HEK293 (cell line): ENCODE results near the gene DNAJB11.

Source experiments
- CTCF ChIA-PET: fragments of 350-600 bp; formaldehyde crosslinking; extraction: SDS; loops from one replicate; lab custom pipeline; 2021; ENCODE audit warnings: antibody characterized with exemption; lab: Yijun Ruan, JAX
- POLR2A ChIA-PET: fragments of 300-600 bp; formaldehyde crosslinking; extraction: SDS; loops from one replicate; lab custom pipeline; 2020; ENCODE audit warnings: antibody characterized with exemption, inconsistent platforms; lab: Yijun Ruan, JAX
- H3K27ac ChIP-seq: fragments of 200-500 bp; sonication (Bioruptor generic); 2 replicates; pipeline ENCODE4 v1.5.1; 2014; ENCODE audit warnings: low read depth, low read length, control low read depth, inconsistent platforms; ENCODE audit errors: extremely low read depth
- H3K36me3 ChIP-seq, 2 experiments: fragments of 200-500 bp in 1 of 2; sonication (Bioruptor generic) in 1 of 2; 1 replicate in 1 of 2; 2 replicates in 1 of 2; pipeline ENCODE4 v1.5.1; 2014 to 2017; ENCODE audit warnings: inconsistent platforms in 2 of 2, low read length in 2 of 2; ENCODE audit not compliant: control insufficient read depth in 2 of 2, insufficient read depth in 1 of 2
- H3K4me1 ChIP-seq: fragments of 200-500 bp; sonication (Bioruptor generic); 2 replicates; pipeline ENCODE4 v1.5.1; 2014; ENCODE audit warnings: mild to moderate bottlenecking, low read length, inconsistent platforms; ENCODE audit not compliant: control insufficient read depth, insufficient read depth
- H3K4me3 ChIP-seq: 2 replicates; pipeline ENCODE4 v1.5.1; 2011; ENCODE audit warnings: low read depth, mild to moderate bottlenecking, control low read depth, low read length, moderate library complexity
- H3K9me3 ChIP-seq: fragments of 200-500 bp; sonication (Bioruptor generic); 2 replicates; pipeline ENCODE4 v1.5.1; 2014; ENCODE audit warnings: low read depth, low read length, inconsistent platforms; ENCODE audit not compliant: control insufficient read depth, insufficient read depth
- BCL11A ChIP-seq: fragments of 450-650 bp; formaldehyde crosslinking; IDR thresholded peaks from 2 replicates; pipeline ENCODE4 v1.5.1; 2016; ENCODE audit warnings: low read depth, missing biosample characterization, missing genetic modification characterization
- EGR2 ChIP-seq: fragments of 450-650 bp; formaldehyde crosslinking; IDR thresholded peaks from 2 replicates; pipeline ENCODE4 v1.5.1; 2016; ENCODE audit warnings: low read depth, missing biosample characterization, missing genetic modification characterization
- KLF8 ChIP-seq: fragments of 450-650 bp; formaldehyde crosslinking; IDR thresholded peaks from 2 replicates; pipeline ENCODE4 v1.5.1; 2016; ENCODE audit warnings: missing biosample characterization, missing genetic modification characterization
- SETDB1 ChIP-seq: IDR thresholded peaks from one replicate; pipeline ENCODE4 v1.6.1; 2017; ENCODE audit warnings: mild to moderate bottlenecking, low read length, moderate library complexity, mixed read lengths; ENCODE audit not compliant: insufficient read length
- SP3 ChIP-seq: fragments of 450-650 bp; formaldehyde crosslinking; IDR thresholded peaks from 2 replicates; pipeline ENCODE4 v1.5.1; 2016; ENCODE audit warnings: missing biosample characterization, missing genetic modification characterization
- ZBTB20 ChIP-seq: fragments of 450-650 bp; formaldehyde crosslinking; IDR thresholded peaks from 2 replicates; pipeline ENCODE4 v1.5.1; 2016; ENCODE audit warnings: missing biosample characterization, missing genetic modification characterization
- ZNF138 ChIP-seq: fragments of 450-650 bp; formaldehyde crosslinking; IDR thresholded peaks from 2 replicates; pipeline ENCODE4 v1.5.1; 2016; ENCODE audit warnings: missing biosample characterization, missing genetic modification characterization, borderline replicate concordance
- ZNF16 ChIP-seq: fragments of 450-650 bp; formaldehyde crosslinking; IDR thresholded peaks from 2 replicates; pipeline ENCODE4 v1.5.1; 2016; ENCODE audit warnings: low read depth, missing biosample characterization, missing genetic modification characterization
- ZNF19 ChIP-seq: fragments of 450-650 bp; formaldehyde crosslinking; IDR thresholded peaks from 2 replicates; pipeline ENCODE4; 2016; ENCODE audit warnings: missing biosample characterization, missing genetic modification characterization, low read depth
- ZNF211 ChIP-seq: fragments of 450-650 bp; formaldehyde crosslinking; IDR thresholded peaks from 2 replicates; pipeline ENCODE4 v1.5.1; 2016; ENCODE audit warnings: low read depth, missing biosample characterization, missing genetic modification characterization
- ZNF423 ChIP-seq: fragments of 450-650 bp; formaldehyde crosslinking; IDR thresholded peaks from 2 replicates; pipeline ENCODE4 v1.5.1; 2016; ENCODE audit warnings: missing biosample characterization, missing genetic modification characterization
- ZNF560 ChIP-seq: fragments of 450-650 bp; formaldehyde crosslinking; IDR thresholded peaks from 2 replicates; pipeline ENCODE4 v1.5.1; 2017; ENCODE audit warnings: missing biosample characterization, missing genetic modification characterization, borderline replicate concordance
- ZNF596 ChIP-seq: fragments of 450-650 bp; IDR thresholded peaks from 2 replicates; pipeline ENCODE4 v1.5.0; 2018; ENCODE audit warnings: missing biosample characterization, mild to moderate bottlenecking, missing genetic modification characterization, moderate library complexity
- ZNF626 ChIP-seq: fragments of 450-650 bp; sonication (Bioruptor Pico); formaldehyde crosslinking; IDR thresholded peaks from 2 replicates; pipeline ENCODE4 v1.5.1; 2018; ENCODE audit warnings: missing biosample characterization, missing genetic modification characterization, inconsistent platforms
- ZNF660 ChIP-seq: fragments of 450-650 bp; IDR thresholded peaks from 2 replicates; pipeline ENCODE4 v1.5.1; 2018; ENCODE audit warnings: missing biosample characterization, mild to moderate bottlenecking, missing genetic modification characterization
- ZNF664 ChIP-seq: fragments of 450-650 bp; formaldehyde crosslinking; IDR thresholded peaks from 2 replicates; pipeline ENCODE4 v1.5.1; 2016; ENCODE audit warnings: missing biosample characterization, missing genetic modification characterization
- ZNF677 ChIP-seq: fragments of 450-650 bp; IDR thresholded peaks from 2 replicates; pipeline ENCODE4 v1.5.0; 2018; ENCODE audit warnings: missing biosample characterization, mild to moderate bottlenecking, missing genetic modification characterization, moderate library complexity
- ZNF701 ChIP-seq: fragments of 450-650 bp; formaldehyde crosslinking; IDR thresholded peaks from 2 replicates; pipeline ENCODE4 v1.5.1; 2016; ENCODE audit warnings: missing biosample characterization, missing genetic modification characterization
- ZNF76 ChIP-seq: fragments of 450-650 bp; formaldehyde crosslinking; IDR thresholded peaks from 2 replicates; pipeline ENCODE4; 2016; ENCODE audit warnings: low read depth, missing biosample characterization, missing genetic modification characterization, borderline replicate concordance
- ZNF777 ChIP-seq: fragments of 450-650 bp; formaldehyde crosslinking; IDR thresholded peaks from 2 replicates; pipeline ENCODE4 v1.5.1; 2017; ENCODE audit warnings: missing biosample characterization, missing genetic modification characterization, borderline replicate concordance
- ZSCAN16 ChIP-seq: fragments of 450-650 bp; formaldehyde crosslinking; IDR thresholded peaks from 2 replicates; pipeline ENCODE4 v1.5.1; 2016; ENCODE audit warnings: missing biosample characterization, missing genetic modification characterization
- TF ChIP-seq, protein P1 (sequence below): fragments of 450-650 bp; formaldehyde crosslinking; IDR thresholded peaks from 2 replicates; pipeline ENCODE4 v1.5.1; 2016; ENCODE audit warnings: missing biosample characterization, missing genetic modification characterization, low read depth
- TF ChIP-seq, protein P2 (sequence below): fragments of 450-650 bp; formaldehyde crosslinking; conservative IDR thresholded peaks from 2 replicates; pipeline ENCODE4 v1.5.1; 2016; ENCODE audit warnings: low read depth, missing biosample characterization, missing genetic modification characterization
- TF ChIP-seq, protein P3 (sequence below): fragments of 450-650 bp; formaldehyde crosslinking; IDR thresholded peaks from 2 replicates; pipeline ENCODE4 v1.5.1; 2016; ENCODE audit warnings: missing biosample characterization, missing genetic modification characterization, low read depth
- TF ChIP-seq, protein P4 (sequence below): fragments of 450-650 bp; formaldehyde crosslinking; IDR thresholded peaks from 2 replicates; pipeline ENCODE4; 2016; ENCODE audit warnings: missing biosample characterization, missing genetic modification characterization

Gene DNAJB11

DNA sequence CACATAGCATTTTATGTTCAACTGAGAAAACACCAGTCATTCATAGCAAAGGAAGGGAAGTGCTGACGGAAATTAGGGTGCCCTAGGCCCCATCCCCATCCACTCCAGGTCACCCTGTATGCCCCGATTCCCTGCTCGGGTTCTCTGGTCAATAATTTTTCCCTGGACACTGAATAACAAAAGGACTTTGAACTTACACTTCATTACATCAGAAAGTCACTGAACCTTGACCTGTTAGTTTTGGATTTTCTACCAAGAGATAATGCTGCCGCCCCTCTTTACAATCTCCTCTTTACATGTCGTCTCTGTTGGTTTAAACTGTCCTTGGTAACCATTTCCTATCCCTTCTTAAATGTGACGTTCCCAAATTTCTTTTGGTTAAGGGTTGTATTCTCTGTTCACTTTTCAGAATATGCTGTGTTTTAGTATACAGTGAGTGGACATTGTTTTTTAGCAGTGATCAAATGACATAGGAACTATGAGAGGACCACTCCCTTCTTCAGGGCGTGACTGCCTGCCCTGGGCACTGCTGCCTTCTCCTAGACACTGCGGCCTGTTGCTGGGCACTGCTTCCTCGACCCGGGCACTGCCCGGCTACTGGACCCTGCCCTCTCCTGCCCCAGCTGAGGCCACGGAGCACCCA is 28.7 kb downstream of the DNAJB11 start:
- H3K36me3 ChIP-seq = no peaks in the 10 kb centered on the region
- H3K4me3 ChIP-seq = no peak overlapping the region
- CTCF ChIA-PET = interaction anchor here (3.4 kb wide), 1 partner anchor 17 kb away, joined by 20 read pairs; no protein-coding TSS in a partner anchor
- H3K4me1 ChIP-seq = no peaks in the 10 kb centered on the region
- no peak overlapping the region for H3K27ac ChIP-seq
- POLR2A ChIA-PET = no interaction called here
- TF ChIP-seq ZNF138 (tag by site-specific recombination) (no peak), ZNF423 (no peak), ZNF211 (tag by site-specific recombination) (no peak), ZBTB20 (tag by site-specific recombination) (no peak), ZNF777 (tag by site-specific recombination) (no peak), ZSCAN16 (tag by site-specific recombination) (no peak), ZNF16 (no peak), SETDB1 (no peak), ZNF76 (tag by site-specific recombination) (no peak), BCL11A (no peak), ZNF626 (tag by site-specific recombination) (no peak)
- TF ChIP-seq, protein P1, sequence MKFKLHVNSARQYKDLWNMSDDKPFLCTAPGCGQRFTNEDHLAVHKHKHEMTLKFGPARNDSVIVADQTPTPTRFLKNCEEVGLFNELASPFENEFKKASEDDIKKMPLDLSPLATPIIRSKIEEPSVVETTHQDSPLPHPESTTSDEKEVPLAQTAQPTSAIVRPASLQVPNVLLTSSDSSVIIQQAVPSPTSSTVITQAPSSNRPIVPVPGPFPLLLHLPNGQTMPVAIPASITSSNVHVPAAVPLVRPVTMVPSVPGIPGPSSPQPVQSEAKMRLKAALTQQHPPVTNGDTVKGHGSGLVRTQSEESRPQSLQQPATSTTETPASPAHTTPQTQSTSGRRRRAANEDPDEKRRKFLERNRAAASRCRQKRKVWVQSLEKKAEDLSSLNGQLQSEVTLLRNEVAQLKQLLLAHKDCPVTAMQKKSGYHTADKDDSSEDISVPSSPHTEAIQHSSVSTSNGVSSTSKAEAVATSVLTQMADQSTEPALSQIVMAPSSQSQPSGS (tag by site-specific recombination) = no peak
- TF ChIP-seq, protein P2, sequence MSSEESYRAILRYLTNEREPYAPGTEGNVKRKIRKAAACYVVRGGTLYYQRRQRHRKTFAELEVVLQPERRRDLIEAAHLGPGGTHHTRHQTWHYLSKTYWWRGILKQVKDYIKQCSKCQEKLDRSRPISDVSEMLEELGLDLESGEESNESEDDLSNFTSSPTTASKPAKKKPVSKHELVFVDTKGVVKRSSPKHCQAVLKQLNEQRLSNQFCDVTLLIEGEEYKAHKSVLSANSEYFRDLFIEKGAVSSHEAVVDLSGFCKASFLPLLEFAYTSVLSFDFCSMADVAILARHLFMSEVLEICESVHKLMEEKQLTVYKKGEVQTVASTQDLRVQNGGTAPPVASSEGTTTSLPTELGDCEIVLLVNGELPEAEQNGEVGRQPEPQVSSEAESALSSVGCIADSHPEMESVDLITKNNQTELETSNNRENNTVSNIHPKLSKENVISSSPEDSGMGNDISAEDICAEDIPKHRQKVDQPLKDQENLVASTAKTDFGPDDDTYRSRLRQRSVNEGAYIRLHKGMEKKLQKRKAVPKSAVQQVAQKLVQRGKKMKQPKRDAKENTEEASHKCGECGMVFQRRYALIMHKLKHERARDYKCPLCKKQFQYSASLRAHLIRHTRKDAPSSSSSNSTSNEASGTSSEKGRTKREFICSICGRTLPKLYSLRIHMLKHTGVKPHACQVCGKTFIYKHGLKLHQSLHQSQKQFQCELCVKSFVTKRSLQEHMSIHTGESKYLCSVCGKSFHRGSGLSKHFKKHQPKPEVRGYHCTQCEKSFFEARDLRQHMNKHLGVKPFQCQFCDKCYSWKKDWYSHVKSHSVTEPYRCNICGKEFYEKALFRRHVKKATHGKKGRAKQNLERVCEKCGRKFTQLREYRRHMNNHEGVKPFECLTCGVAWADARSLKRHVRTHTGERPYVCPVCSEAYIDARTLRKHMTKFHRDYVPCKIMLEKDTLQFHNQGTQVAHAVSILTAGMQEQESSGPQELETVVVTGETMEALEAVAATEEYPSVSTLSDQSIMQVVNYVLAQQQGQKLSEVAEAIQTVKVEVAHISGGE = no peak
- TF ChIP-seq, protein P3, sequence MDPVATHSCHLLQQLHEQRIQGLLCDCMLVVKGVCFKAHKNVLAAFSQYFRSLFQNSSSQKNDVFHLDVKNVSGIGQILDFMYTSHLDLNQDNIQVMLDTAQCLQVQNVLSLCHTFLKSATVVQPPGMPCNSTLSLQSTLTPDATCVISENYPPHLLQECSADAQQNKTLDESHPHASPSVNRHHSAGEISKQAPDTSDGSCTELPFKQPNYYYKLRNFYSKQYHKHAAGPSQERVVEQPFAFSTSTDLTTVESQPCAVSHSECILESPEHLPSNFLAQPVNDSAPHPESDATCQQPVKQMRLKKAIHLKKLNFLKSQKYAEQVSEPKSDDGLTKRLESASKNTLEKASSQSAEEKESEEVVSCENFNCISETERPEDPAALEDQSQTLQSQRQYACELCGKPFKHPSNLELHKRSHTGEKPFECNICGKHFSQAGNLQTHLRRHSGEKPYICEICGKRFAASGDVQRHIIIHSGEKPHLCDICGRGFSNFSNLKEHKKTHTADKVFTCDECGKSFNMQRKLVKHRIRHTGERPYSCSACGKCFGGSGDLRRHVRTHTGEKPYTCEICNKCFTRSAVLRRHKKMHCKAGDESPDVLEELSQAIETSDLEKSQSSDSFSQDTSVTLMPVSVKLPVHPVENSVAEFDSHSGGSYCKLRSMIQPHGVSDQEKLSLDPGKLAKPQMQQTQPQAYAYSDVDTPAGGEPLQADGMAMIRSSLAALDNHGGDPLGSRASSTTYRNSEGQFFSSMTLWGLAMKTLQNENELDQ (tag by site-specific recombination) = no peak
- no peaks in the 10 kb centered on the region for H3K9me3 ChIP-seq

DNA sequence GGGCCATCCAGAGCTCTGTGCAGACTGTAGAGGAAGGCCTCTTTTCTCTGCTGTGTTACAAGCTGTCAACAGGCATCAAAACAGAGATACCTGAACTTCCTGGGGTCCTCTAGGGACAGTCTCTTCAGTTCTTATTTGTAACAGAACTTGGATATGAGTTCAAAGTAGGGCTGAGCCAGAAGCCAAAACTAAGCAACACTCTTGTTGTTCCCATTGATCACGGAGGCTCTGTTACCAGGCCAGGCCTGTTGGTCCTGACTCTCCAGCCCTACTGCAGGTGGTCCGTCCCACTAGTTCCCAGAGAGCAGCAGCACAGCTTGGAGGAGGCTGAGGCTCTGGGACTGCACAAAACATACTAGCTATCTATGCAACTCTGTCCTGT is 29.3 kb downstream of the DNAJB11 start:
- ChIA-PET CTCF (interaction anchor here (3.4 kb wide), 1 partner anchor 16 kb away, joined by 20 read pairs; no protein-coding TSS in a partner anchor), POLR2A (no interaction called here)
- Histone ChIP-seq H3K36me3 (no peaks in the 10 kb centered on the region), H3K9me3 (no peaks in the 10 kb centered on the region), H3K4me3 (no peak overlapping the region), H3K4me1 (no peaks in the 10 kb centered on the region), H3K27ac (no peak overlapping the region)
- TF ChIP-seq ZNF660 (tag by site-specific recombination) = no peak
- TF ChIP-seq ZNF701 = no peak
- no peak for TF ChIP-seq EGR2
- no peak for TF ChIP-seq ZNF596
- no peak for TF ChIP-seq ZNF19 (tag by site-specific recombination)
- no peak for TF ChIP-seq KLF8 (tag by site-specific recombination)
- TF ChIP-seq ZNF677 (tag by site-specific recombination) = no peak
- no peak for TF ChIP-seq ZNF664 (tag by site-specific recombination)
- TF ChIP-seq ZNF76 (tag by site-specific recombination) = no peak
- TF ChIP-seq ZNF560 (tag by site-specific recombination) = no peak
- no peak for TF ChIP-seq SP3 (tag by site-specific recombination)
- TF ChIP-seq ZNF138 (tag by site-specific recombination) = no peak
- TF ChIP-seq, protein P4, sequence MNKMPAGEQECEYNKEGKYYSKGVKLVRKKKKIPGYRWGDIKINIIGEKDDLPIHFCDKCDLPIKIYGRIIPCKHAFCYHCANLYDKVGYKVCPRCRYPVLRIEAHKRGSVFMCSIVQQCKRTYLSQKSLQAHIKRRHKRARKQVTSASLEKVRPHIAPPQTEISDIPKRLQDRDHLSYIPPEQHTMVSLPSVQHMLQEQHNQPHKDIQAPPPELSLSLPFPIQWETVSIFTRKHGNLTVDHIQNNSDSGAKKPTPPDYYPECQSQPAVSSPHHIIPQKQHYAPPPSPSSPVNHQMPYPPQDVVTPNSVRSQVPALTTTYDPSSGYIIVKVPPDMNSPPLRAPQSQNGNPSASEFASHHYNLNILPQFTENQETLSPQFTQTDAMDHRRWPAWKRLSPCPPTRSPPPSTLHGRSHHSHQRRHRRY (tag by site-specific recombination) = no peak
